NT2/D1 (cell line): Measurements from ENCODE around the gene CTSV.

Source experiments
- YY1 ChIP-seq: IDR thresholded peaks from 2 replicates; pipeline ENCODE4 v1.6.1; 2011; ENCODE audit not compliant: insufficient read length, insufficient read depth
- ZNF274 ChIP-seq: IDR thresholded peaks from 2 replicates; pipeline ENCODE4 v1.6.1; 2011; ENCODE audit warnings: mild to moderate bottlenecking, low read depth, low read length

DNA sequence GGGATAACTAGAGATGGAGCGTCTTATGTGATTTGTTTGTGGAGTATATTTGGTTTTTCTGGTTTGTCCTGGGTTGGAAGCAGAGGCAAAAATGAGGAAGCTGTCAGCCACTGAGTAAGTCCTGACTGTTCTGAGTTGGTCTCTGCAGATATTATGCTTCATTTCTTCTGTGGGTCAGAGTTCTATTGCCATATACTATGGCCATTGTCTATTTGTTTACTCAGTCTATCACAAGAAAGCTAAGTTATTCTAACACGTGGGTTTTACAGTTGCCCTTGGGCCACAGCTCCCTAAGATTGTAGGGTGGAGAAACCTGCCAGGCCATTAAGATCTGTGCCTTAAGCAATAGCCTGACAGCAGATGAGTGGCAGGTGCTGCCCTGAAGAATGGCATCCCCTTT is 3.0 kb upstream of the CTSV start:
- TF ChIP-seq ZNF274 (no peak), YY1 (no peak)
